GM18526 (cell line): Measurements from ENCODE around the gene MAP7D2.

Source experiments
- POLR2A ChIP-seq: IDR thresholded peaks from 3 replicates; pipeline ENCODE4 v1.6.1; 2011; ENCODE audit not compliant: insufficient read length; ENCODE audit errors: extremely low read depth

MAP7D2 gene

DNA sequence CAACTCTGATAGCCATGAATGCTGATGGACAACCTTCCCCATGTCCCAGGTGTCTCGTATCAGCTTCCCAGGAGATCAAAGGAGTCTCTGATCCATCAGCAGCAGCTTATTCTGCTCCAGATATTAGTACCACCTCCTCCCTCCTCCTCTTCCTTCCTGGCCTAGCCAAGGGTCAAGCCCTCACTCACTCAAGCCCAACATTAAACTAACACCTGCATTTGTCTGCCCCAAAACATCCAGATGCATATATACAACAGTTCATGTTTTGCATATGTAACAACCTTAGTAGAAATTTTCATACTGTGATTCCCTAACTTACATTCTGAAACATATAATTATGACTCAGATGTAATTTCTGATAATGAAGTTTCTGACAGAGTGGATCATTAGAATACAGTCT, 155.8 kb downstream of the MAP7D2 start:
- no peak for TF ChIP-seq POLR2A

DNA sequence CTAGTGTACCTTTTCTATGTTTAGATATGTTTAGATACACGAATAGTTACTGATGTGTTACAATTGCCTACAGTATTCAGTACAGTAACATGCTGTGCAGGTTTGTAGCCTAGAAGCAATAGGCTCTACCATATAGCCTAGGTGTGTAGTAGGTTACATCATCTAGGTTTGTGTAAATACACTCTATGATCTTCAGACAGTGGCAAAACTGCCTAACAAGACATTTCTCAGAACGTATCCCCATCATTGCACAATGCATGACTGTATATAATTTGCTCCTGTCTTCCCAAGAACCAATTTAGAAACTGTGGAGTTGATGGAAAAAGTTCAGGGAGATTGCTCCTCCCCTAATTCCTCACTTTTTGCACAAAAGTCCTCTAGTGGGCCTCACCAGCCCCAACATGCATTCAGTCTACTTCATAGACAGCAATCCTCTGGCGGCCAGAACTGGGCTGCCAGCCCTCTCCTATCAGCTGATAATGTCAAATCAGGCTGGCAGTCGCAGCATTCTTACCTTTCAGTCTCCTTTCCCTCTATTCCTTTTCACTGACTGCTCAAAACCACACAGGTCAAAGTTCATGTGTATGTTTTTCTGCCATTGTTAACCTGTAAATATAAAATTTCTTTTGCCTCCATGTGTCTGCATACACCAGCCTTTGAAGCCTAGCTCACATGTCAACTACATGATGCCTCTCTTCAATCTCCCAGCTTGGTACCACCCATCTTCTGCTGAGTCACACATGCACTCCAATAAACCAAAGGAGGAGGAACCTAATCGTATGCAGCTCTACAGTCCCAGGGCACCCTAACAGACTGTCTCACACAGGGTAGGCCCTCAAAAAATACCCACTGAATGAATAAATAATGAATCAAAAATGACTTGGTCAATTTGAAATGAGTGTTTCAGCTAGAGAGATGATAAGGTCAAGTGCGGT, 157.9 kb downstream of the MAP7D2 start:
- TF ChIP-seq POLR2A = no peak

DNA sequence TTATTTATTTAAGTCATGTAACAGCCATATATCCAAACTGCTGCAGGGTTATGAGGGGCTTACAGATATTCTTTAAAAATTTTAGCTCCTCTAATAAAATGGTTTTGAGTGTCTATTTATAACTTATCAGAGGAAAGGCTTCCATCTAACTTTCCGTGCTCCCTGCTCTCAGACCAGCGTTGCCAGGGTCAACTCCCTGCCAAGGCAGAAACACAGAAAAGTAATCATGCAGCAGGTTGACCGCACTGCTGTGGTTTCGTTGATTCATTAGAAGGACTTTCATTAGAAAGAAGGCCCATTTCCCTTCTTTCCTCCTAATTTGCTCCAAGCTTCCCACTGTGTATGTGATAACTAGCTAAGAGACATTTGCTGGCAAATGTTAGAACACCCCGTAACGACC, 159.8 kb downstream of the MAP7D2 start:
- TF ChIP-seq POLR2A = no peak
